DMS53 (cell line): ENCODE measurements around the gene LCA5.
"Not testable (repeated sequence)": the region's sequence is repeated elsewhere in the genome, so short reads cannot be mapped to it uniquely, and the experiment has no call there.

Source experiments
- DNase-seq: peaks from one replicate; lab custom pipeline; 2025; lab: John Stamatoyannopoulos, UW

LCA5 gene

GRCh38 chr6:79467716-79468115, 69.5 kb downstream of the LCA5 start:
- no peak for DNase-seq

GRCh38 chr6:79466207-79466834, 70.9 kb downstream of the LCA5 start:
- DNase-seq, result peak; percentile 58

- no peak for DNase-seq
Measured at GRCh38 chr6:79465381-79465780, 71.8 kb downstream of the LCA5 start.

GRCh38 chr6:79463621-79464050, 73.6 kb downstream of the LCA5 start:
- peak; percentile 16 for DNase-seq

- no peak for DNase-seq
Measured at GRCh38 chr6:79461205-79461604, 76.0 kb downstream of the LCA5 start.

- DNase-seq, result no peak
Measured at GRCh38 chr6:79455446-79455845, 81.8 kb downstream of the LCA5 start.

GRCh38 chr6:79453558-79454042, 83.6 kb downstream of the LCA5 start:
- DNase-seq, result no peak

GRCh38 chr6:79450984-79451383, 86.2 kb downstream of the LCA5 start:
- DNase-seq, result peak; percentile 46

GRCh38 chr6:79446006-79446405, 91.2 kb downstream of the LCA5 start:
- DNase-seq, result no peak

- DNase-seq, result not testable (repeated sequence)
Measured at GRCh38 chr6:79443876-79444275, 93.4 kb downstream of the LCA5 start.

- no peak for DNase-seq
Measured at GRCh38 chr6:79441192-79441591, 96.0 kb downstream of the LCA5 start.

- no peak for DNase-seq
Measured at GRCh38 chr6:79440598-79440997, 96.6 kb downstream of the LCA5 start.

GRCh38 chr6:79438030-79438429, 99.2 kb downstream of the LCA5 start:
- DNase-seq, result no peak

GRCh38 chr6:79436241-79436640, 101.0 kb downstream of the LCA5 start:
- DNase-seq, result no peak

- no peak for DNase-seq
Measured at GRCh38 chr6:79435746-79436145, 101.5 kb downstream of the LCA5 start.
